A549 treated with DMSO at 1 μM for 4 hours (cell line): ENCODE data around the gene ADAMTSL3. TPM values are rescaled to one million over a fixed set of nuclear protein-coding genes. Genes with fewer than 3 reads are reported as not detected.

Source experiments
- total RNA-seq: library from RNA; stranded (reverse); fragments of 200-300 nt; extraction: Qiagen RNA extraction; gene quantifications from 5 replicates; pipeline ENCODE4 v1.2.3, GENCODE V29; 2022; ENCODE audit warnings: low read depth

Gene ADAMTSL3
- 0.31 to 0.76 TPM (median 0.48 TPM) in 5 replicates for total RNA-seq

DNA sequence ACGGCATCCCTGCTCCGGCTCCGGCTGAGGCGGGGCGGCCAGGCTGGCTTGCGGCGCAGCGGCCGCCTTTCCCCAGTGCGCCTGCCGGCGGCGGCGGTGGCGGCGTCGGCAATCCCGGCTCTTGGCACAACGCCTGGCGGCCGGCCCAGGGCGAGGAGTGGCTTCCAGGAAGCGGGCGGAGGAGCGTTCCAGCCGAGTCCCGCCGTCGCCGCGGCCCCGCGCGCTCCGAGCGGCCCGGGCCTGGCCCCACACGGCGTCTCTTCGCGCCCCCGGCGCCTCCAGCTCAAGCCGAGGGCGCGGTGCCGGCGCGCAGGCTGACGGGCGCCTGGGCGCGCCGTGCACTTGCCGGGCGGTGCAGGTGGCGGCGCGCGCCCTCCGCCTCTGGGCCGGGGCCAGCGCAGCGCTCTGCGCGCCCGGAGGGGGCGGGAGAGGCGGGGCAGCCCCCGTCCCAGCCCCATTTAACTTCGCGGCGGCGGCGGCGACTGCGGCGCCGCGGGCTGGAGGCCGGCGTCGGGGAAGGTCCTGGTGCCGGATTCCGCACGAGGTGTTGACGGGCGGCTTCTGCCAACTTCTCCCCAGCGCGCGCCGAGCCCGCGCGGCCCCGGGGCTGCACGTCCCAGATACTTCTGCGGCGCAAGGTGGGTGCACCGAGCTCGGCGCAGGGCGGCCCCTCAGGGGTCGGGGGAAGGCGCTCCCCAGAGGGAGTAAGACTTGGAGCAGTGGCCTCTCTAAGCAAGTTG lies at the start of gene ADAMTSL3:
Gene ADAMTSL3 (plus strand): TSS at position 485 of the 740 bp plus-strand sequence. CDS start 1,639 bp downstream, outside the sequence.

Other genes starting within 250 kb of the ADAMTSL3 start
- 0.64 to 0.75 TPM (median 0.67 TPM) in 5 replicates for gene SH3GL3, start 206.8 kb upstream of the ADAMTSL3 start, total RNA-seq